Cardiac muscle cell (in vitro differentiated cells and primary cell): ENCODE results near the gene ITPKB. TPM values are rescaled to one million over a fixed set of nuclear protein-coding genes. Genes with fewer than 3 reads are reported as not detected.
"Not testable (repeated sequence)": the region's sequence is repeated elsewhere in the genome, so short reads cannot be mapped to it uniquely, and the experiment has no call there.

Experiments used
- DNase-seq, 2 donors: peaks; one replicate each; pipeline versions ENCODE4 v3.0.0 to v3.0.0-alpha.2; 2010 to 2017; ENCODE audit warnings: low read depth in 1 of 2, low spot score in 1 of 2
- H3K27ac ChIP-seq: fragments of 200-600 bp; sonication (generic); 2 replicates; pipeline ENCODE4 v1.5.1; 2016
- H3K27me3 ChIP-seq: fragments of 200-600 bp; sonication (generic); 2 replicates; pipeline ENCODE4 v1.6.0; 2016; ENCODE audit warnings: control low read depth
- H3K36me3 ChIP-seq: fragments of 200-600 bp; sonication (generic); 2 replicates; pipeline ENCODE4 v1.5.1; 2016; ENCODE audit warnings: control low read depth
- H3K4me1 ChIP-seq: fragments of 200-600 bp; sonication (generic); 2 replicates; pipeline ENCODE4 v1.8.1; 2017; ENCODE audit warnings: low read depth, mild to moderate bottlenecking, mixed run types
- H3K4me3 ChIP-seq: fragments of 200-600 bp; sonication (generic); 2 replicates; pipeline ENCODE4 v1.5.1; 2016; ENCODE audit warnings: mild to moderate bottlenecking
- H3K9me3 ChIP-seq: fragments of 200-600 bp; sonication (generic); 2 replicates; pipeline ENCODE4 v1.5.1; 2017; ENCODE audit warnings: low read depth, mild to moderate bottlenecking, control low read depth
- polyA plus RNA-seq: library from polyadenylated mRNA; unstranded; fragments of >200 nt; fragmentation: Nextera tagmentation; extraction: Ambion mirVana; gene quantifications from 2 replicates; pipeline ENCODE4 v1.2.1, GENCODE V29; 2016
- total RNA-seq: library from RNA; depleted of rRNA; stranded (reverse); fragments of >200 nt; gene quantifications from 2 replicates; pipeline ENCODE4 v1.2.3, GENCODE V29; 2016
- TF ChIP-seq, protein P1 (sequence below): IDR thresholded peaks from 2 replicates; pipeline ENCODE4 v1.5.1; 2012; ENCODE audit warnings: low read depth, mild to moderate bottlenecking, low read length

Gene ITPKB
- total and polyA plus RNA-seq, 2 experiments from 2014 or later: 3.8 to 12.0 TPM

GRCh38 chr1:226776975-226777374 is 37.9 kb upstream of the ITPKB start:
- Histone ChIP-seq H3K4me1 (no peaks in the 10 kb centered on the region), H3K36me3 (no peaks in the 10 kb centered on the region), H3K4me3 (no peak overlapping the region), H3K9me3 (no peaks in the 10 kb centered on the region), H3K27ac (no peak overlapping the region), H3K27me3 (no peaks in the 10 kb centered on the region)
- no peak for DNase-seq
- TF ChIP-seq, protein P1, sequence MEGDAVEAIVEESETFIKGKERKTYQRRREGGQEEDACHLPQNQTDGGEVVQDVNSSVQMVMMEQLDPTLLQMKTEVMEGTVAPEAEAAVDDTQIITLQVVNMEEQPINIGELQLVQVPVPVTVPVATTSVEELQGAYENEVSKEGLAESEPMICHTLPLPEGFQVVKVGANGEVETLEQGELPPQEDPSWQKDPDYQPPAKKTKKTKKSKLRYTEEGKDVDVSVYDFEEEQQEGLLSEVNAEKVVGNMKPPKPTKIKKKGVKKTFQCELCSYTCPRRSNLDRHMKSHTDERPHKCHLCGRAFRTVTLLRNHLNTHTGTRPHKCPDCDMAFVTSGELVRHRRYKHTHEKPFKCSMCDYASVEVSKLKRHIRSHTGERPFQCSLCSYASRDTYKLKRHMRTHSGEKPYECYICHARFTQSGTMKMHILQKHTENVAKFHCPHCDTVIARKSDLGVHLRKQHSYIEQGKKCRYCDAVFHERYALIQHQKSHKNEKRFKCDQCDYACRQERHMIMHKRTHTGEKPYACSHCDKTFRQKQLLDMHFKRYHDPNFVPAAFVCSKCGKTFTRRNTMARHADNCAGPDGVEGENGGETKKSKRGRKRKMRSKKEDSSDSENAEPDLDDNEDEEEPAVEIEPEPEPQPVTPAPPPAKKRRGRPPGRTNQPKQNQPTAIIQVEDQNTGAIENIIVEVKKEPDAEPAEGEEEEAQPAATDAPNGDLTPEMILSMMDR: no peak

- DNase-seq: no peak
- Histone ChIP-seq H3K27ac (no peak overlapping the region), H3K4me3 (no peak overlapping the region), H3K36me3 (no peaks in the 10 kb centered on the region), H3K4me1 (no peaks in the 10 kb centered on the region), H3K27me3 (no peaks in the 10 kb centered on the region), H3K9me3 (no peaks in the 10 kb centered on the region)
- TF ChIP-seq, protein P1: no peak
Observed at GRCh38 chr1:226776066-226776465, 37.0 kb upstream of the ITPKB start.

- Histone ChIP-seq H3K27ac (no peak overlapping the region), H3K27me3 (no peaks in the 10 kb centered on the region), H3K9me3 (no peaks in the 10 kb centered on the region), H3K36me3 (no peaks in the 10 kb centered on the region), H3K4me3 (no peak overlapping the region), H3K4me1 (no peaks in the 10 kb centered on the region)
- no peak for DNase-seq
- TF ChIP-seq, protein P1: no peak
Observed at GRCh38 chr1:226772446-226773139, 33.5 kb upstream of the ITPKB start.

DNA sequence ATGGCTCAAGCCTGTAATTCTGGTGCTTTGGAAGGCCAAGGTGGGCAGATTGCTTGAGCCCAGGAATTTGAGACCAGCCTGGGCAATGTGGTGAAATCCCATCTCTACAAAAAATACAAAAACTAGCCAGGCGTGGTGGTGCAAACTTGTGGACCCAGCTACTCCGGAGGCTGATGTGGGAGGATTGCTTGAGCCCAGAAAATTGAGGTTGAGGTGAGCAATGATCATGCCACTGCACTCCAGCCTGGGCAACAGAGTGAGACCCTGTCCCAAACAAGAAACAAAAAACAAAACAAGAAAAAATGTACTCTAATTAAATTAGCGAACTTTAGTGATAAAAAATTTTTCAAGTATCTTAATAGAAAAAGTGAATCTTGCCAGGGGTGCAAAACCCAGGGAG is 28.1 kb upstream of the ITPKB start:
- not testable (repeated sequence) for H3K9me3 ChIP-seq, H3K27ac ChIP-seq, H3K4me3 ChIP-seq, DNase-seq, H3K4me1 ChIP-seq, H3K27me3 ChIP-seq, H3K36me3 ChIP-seq

GRCh38 chr1:226766565-226766964 is 27.5 kb upstream of the ITPKB start:
- Histone ChIP-seq H3K9me3 (no peaks in the 10 kb centered on the region), H3K36me3 (no peaks in the 10 kb centered on the region), H3K4me1 (no peaks in the 10 kb centered on the region), H3K27me3 (no peaks in the 10 kb centered on the region), H3K4me3 (no peak overlapping the region), H3K27ac (no peak overlapping the region)
- no peak for DNase-seq
- TF ChIP-seq, protein P1: no peak

- Histone ChIP-seq H3K27ac (no peak overlapping the region), H3K36me3 (no peaks in the 10 kb centered on the region), H3K4me1 (no peaks in the 10 kb centered on the region), H3K27me3 (no peaks in the 10 kb centered on the region), H3K9me3 (no peaks in the 10 kb centered on the region), H3K4me3 (no peak overlapping the region)
- no peak for DNase-seq
- TF ChIP-seq, protein P1: no peak
Observed at GRCh38 chr1:226764533-226764932, 25.5 kb upstream of the ITPKB start.
